GM12878 (cell line): Measurements from ENCODE around the gene KDM5B. TPM values are rescaled to one million over a fixed set of nuclear protein-coding genes. Genes with fewer than 3 reads are reported as not detected.

Experiments
- ATAC-seq: fragments of 200-7000 bp; cut with Tn5 transposase; 3 replicates; pipeline ENCODE4 v1.9.1; 2020; ENCODE audit warnings: mild to moderate bottlenecking, moderate library complexity
- BruUV-seq: library from RNA; stranded (reverse); fragments of 400-500 nt; replicated peaks from 2 replicates; lab custom pipeline; 2021; lab: Mats Ljungman, UMichigan
- CTCF ChIA-PET: fragments of 300-600 bp; sonication (Branson Sonifier 250); formaldehyde crosslinking; extraction: SDS; loops from one replicate; lab custom pipeline; 2021; ENCODE audit warnings: inconsistent platforms; lab: Yijun Ruan, JAX
- POLR2A ChIA-PET: fragments of 350-600 bp; formaldehyde crosslinking; extraction: SDS; loops from one replicate; lab custom pipeline; 2021; ENCODE audit warnings: inconsistent platforms; lab: Charles Lee
- RAD21 ChIA-PET: fragments of 300-600 bp; sonication (Branson Sonifier 250); formaldehyde crosslinking; loops from one replicate; lab custom pipeline; 2023; ENCODE audit warnings: antibody characterized with exemption; ENCODE audit not compliant: unreplicated experiment; lab: Charles Lee
- SMC1A ChIA-PET: fragments of 300-600 bp; sonication (Branson Sonifier 250); formaldehyde crosslinking; loops from one replicate; lab custom pipeline; 2023; ENCODE audit not compliant: unreplicated experiment, uncharacterized antibody; lab: Charles Lee
- DNase-seq: peaks from one replicate; pipeline ENCODE4 v3.0.0-alpha.2; 2011; ENCODE audit warnings: low read depth, low spot score
- FAIRE-seq: peaks from 3 replicates; lab custom pipeline; 2011; peaks lifted over from hg19 to GRCh38; lab: Jason Lieb, UNC
- H2AFZ ChIP-seq: 2 replicates; pipeline ENCODE4 v1.6.0; 2011; ENCODE audit warnings: low read depth, low read length, control low read depth; ENCODE audit not compliant: control insufficient read depth
- H3K27ac ChIP-seq: 2 replicates; pipeline ENCODE4 v1.5.1; 2011; ENCODE audit warnings: control low read depth; ENCODE audit not compliant: control insufficient read depth, insufficient read depth
- H3K27me3 ChIP-seq, 2 experiments: replicated peaks in 1 of 2; 2 replicates each; pipeline versions ENCODE4 v1.6.0 to v1.6.1; 2011; ENCODE audit warnings: low read length in 1 of 2; ENCODE audit not compliant: control insufficient read depth in 2 of 2, insufficient read depth in 2 of 2
- H3K36me3 ChIP-seq, 2 experiments: 2 replicates each; pipeline ENCODE4 v1.5.1; 2011; ENCODE audit warnings: low read length in 1 of 2; ENCODE audit not compliant: control insufficient read depth in 2 of 2, insufficient read depth in 2 of 2
- H3K4me1 ChIP-seq: 2 replicates; pipeline ENCODE4 v1.6.1; 2011; ENCODE audit warnings: mild to moderate bottlenecking, low read length, moderate library complexity, mixed read lengths; ENCODE audit not compliant: control insufficient read depth, insufficient read depth
- H3K4me2 ChIP-seq: 2 replicates; pipeline ENCODE4 v1.6.0; 2011; ENCODE audit warnings: control low read depth; ENCODE audit not compliant: control insufficient read depth, insufficient read depth
- H3K4me3 ChIP-seq: fragments of 200-600 bp; sonication (generic); 2 replicates; pipeline ENCODE4 v1.5.1; 2016
- H3K79me2 ChIP-seq: 2 replicates; pipeline ENCODE4 v1.6.0; 2011; ENCODE audit warnings: low read length; ENCODE audit not compliant: control insufficient read depth, insufficient read depth
- H3K9ac ChIP-seq: 2 replicates; pipeline ENCODE4 v1.8.0; 2011; ENCODE audit warnings: low read length, control low read depth, mixed read lengths; ENCODE audit not compliant: control insufficient read depth, insufficient read depth
- H3K9me3 ChIP-seq: replicated peaks from 3 replicates; pipeline ENCODE4 v1.5.1; 2011; ENCODE audit warnings: mild to moderate bottlenecking, low read length; ENCODE audit not compliant: control insufficient read depth, insufficient read depth
- H4K20me1 ChIP-seq: 2 replicates; pipeline ENCODE4 v1.6.0; 2011; ENCODE audit not compliant: control insufficient read depth, insufficient read depth
- NR2F1 ChIP-seq: fragments of 450-650 bp; conservative IDR thresholded peaks from 2 replicates; pipeline ENCODE4 v1.6.1; 2017; ENCODE audit warnings: mild to moderate bottlenecking
- REST ChIP-seq: IDR thresholded peaks from 2 replicates; pipeline ENCODE4 v1.6.1; 2012; ENCODE audit warnings: mild to moderate bottlenecking, low read depth, low read length
- WGBS: methylation state at CpG from one replicate; pipeline ENCODE4 v1.1.6; 2016; ENCODE audit warnings: low lambda C conversion rate; ENCODE audit not compliant: insufficient replicate concordance, insufficient coverage; ENCODE audit errors: missing lambda C conversion rate; 5-methylcytosine and 5-hydroxymethylcytosine counted together
- in situ Hi-C: fragments of 300-500 bp; cut with MboI; formaldehyde crosslinking; loops from 9 replicates; pipeline ENCODE4 v1.14.3; 2018; ENCODE audit warnings: mixed read lengths
- intact Hi-C: fragments of 100-400 bp; cut with micrococcal nuclease; formaldehyde crosslinking; loops from one replicate; pipeline ENCODE4 v1.14.2; 2022; ENCODE audit not compliant: unreplicated experiment
- polyA plus RNA-seq, 11 experiments: library from polyadenylated mRNA; depleted of rRNA in 4 of 11; unstranded in 6 of 11; stranded (reverse) in 5 of 11; fragments of >200 nt; fragmentation: Nextera tagmentation in 4 of 11; fragmentation: Illumina TruSeq in 1 of 11; extraction: Ambion mirVana in 4 of 11; extraction: Trizol in 1 of 11; gene quantifications; 1 replicate in 1 of 11; 2 replicates in 10 of 11; pipeline versions ENCODE4 v1.2.1 to v1.2.3, GENCODE V29; 2011 to 2016; ENCODE audit warnings: inconsistent platforms in 2 of 11, missing spikeins in 2 of 11, low read depth in 1 of 11
- total RNA-seq, 4 experiments: library from RNA; depleted of rRNA in 3 of 4; stranded (reverse); fragments of >200 nt in 3 of 4; fragmentation: Illumina TruSeq in 1 of 4; extraction: Trizol in 1 of 4; gene quantifications; 2 replicates each; pipeline versions ENCODE4 v1.2.1 to v1.2.3, GENCODE V29; 2013 to 2021
- TF ChIP-seq, protein P1 (sequence below): fragments of 450-650 bp; conservative IDR thresholded peaks from 2 replicates; pipeline ENCODE4 v1.6.1; 2017; ENCODE audit warnings: mild to moderate bottlenecking, moderate library complexity

KDM5B gene
- total and polyA plus RNA-seq, 10 of the 15 experiments (the other 5 are each of a cell fraction or from before 2014, with no cell fraction given): 1.7 to 26.6 (median 8.1) TPM

DNA sequence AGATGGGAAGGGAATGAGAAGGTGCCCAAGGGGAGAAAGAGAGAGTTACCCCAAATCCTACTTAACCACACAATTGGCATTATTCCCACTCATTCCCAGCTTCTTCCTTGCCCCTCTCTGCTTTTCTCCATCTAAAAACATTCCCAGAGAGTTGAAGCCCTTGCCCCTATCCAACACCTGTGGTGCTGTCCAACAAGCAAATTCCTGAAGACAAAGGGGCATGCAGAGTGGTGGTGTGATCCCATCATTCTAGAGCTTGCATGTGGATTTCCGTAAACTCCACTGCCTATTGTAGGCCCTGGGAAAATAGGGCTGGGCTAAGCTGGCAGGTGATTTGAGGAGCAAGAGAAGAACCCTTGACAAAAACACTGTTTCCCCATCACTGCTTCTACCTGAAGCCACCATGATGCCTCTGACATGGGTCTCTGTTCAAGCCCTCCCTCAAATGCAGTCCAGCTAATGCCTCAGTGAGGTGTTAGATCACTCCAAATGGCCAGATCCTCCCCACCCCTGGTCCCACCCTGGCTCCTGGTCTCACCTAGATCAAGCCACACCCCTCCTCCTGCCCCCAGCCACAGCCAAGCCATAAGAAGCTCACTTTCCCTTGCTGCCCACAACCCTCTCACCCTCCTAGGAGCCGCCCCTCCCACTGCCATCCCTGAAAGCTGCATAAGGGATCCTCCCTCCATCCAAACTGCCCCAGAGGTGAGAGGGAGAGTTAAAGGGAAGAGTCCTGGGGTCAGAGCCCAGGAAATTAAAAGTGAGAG lies 127.5 kb downstream of the KDM5B start:
- SMC1A ChIA-PET: no interaction called here
- ATAC-seq (no peak), DNase-seq (no peak), FAIRE-seq (no peak)
- in situ Hi-C loops: no loop called here
- RAD21 ChIA-PET: interaction anchor here (1.2 kb wide), 1 partner anchor 9 kb away, joined by 3 read pairs; no protein-coding TSS in a partner anchor
- TF ChIP-seq, protein P1, sequence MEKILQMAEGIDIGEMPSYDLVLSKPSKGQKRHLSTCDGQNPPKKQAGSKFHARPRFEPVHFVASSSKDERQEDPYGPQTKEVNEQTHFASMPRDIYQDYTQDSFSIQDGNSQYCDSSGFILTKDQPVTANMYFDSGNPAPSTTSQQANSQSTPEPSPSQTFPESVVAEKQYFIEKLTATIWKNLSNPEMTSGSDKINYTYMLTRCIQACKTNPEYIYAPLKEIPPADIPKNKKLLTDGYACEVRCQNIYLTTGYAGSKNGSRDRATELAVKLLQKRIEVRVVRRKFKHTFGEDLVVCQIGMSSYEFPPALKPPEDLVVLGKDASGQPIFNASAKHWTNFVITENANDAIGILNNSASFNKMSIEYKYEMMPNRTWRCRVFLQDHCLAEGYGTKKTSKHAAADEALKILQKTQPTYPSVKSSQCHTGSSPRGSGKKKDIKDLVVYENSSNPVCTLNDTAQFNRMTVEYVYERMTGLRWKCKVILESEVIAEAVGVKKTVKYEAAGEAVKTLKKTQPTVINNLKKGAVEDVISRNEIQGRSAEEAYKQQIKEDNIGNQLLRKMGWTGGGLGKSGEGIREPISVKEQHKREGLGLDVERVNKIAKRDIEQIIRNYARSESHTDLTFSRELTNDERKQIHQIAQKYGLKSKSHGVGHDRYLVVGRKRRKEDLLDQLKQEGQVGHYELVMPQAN: no peak
- peak; percentile 61; the same call in 1 of the 2 replicates for TF ChIP-seq REST
- no peak for TF ChIP-seq NR2F1
- peaks cover 0 to 2% of the 10 kb centered on the region in 2 experiments; a peak in 2 of 4 replicates for H3K27me3 ChIP-seq
- POLR2A ChIA-PET: no interaction called here
- H3K9me3 ChIP-seq: peaks cover 3% of the 10 kb centered on the region; the same call in 1 of the 3 replicates
- H3K4me1 ChIP-seq: no peaks in the 10 kb centered on the region
- no peaks in the 10 kb centered on the region for H3K36me3 ChIP-seq
- no peak overlapping the region for H3K9ac ChIP-seq
- intact Hi-C loops: no loop called here
- WGBS: 68% methylated on average over 2 of the region's 2 CpGs
- no peak overlapping the region for H3K4me3 ChIP-seq
- BruUV-seq: no TSS peak
- no peak overlapping the region for H3K4me2 ChIP-seq
- no peak overlapping the region for H3K27ac ChIP-seq
- CTCF ChIA-PET: interaction anchor here (0.7 kb wide), 1 partner anchor 32 kb away, joined by 3 read pairs; no protein-coding TSS in a partner anchor
- H3K79me2 ChIP-seq: no peaks in the 10 kb centered on the region
- no peaks in the 10 kb centered on the region for H4K20me1 ChIP-seq
- H2AFZ ChIP-seq: no peak overlapping the region
